ENCODE results near the gene RUFY1.

DNA sequence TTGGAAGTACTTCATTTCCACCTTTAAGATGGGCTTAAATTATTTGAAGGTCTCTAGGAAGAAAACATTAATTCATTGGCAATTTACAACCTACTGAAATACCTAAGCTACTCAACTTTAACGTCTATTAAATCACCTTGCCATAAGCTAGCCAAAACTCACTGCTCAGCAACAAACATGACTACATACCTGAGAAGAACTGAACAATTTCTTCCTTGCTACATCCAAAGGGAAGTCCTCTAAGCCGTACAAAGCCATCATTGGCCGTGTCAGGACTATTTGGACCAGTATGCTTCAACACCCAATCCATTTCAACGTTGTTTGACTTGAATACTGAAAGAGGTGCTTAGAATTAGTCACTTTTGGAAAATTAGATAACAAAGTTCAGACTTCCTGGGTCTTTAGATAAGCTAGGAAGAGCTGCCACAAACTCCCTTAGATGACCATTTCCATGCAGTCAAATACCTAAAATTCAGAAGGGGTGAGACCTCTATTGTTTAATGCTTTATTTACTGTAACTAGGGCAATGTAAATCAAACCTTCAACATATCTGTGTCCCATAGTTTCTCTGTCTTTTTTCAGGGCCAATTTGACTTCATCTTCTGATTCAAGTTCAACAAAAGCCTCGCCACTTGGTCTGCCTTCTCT is 70.5 kb downstream of the RUFY1 start:
- no peak for TF ChIP-seq RAD21 (conservative IDR thresholded peaks at IDR 0.05)
- TF ChIP-seq, protein P1, sequence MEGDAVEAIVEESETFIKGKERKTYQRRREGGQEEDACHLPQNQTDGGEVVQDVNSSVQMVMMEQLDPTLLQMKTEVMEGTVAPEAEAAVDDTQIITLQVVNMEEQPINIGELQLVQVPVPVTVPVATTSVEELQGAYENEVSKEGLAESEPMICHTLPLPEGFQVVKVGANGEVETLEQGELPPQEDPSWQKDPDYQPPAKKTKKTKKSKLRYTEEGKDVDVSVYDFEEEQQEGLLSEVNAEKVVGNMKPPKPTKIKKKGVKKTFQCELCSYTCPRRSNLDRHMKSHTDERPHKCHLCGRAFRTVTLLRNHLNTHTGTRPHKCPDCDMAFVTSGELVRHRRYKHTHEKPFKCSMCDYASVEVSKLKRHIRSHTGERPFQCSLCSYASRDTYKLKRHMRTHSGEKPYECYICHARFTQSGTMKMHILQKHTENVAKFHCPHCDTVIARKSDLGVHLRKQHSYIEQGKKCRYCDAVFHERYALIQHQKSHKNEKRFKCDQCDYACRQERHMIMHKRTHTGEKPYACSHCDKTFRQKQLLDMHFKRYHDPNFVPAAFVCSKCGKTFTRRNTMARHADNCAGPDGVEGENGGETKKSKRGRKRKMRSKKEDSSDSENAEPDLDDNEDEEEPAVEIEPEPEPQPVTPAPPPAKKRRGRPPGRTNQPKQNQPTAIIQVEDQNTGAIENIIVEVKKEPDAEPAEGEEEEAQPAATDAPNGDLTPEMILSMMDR (IDR thresholded peaks at IDR 0.05; ENCODE audit: poor library complexity, severe bottlenecking), result no peak
- TF ChIP-seq POLR2AphosphoS5 (IDR thresholded peaks at IDR 0.05), result no peak
- no peak for TF ChIP-seq EP300 (conservative IDR thresholded peaks at IDR 0.05; ENCODE audit: poor library complexity, severe bottlenecking)
- no peak for TF ChIP-seq EZH2 (IDR thresholded peaks at IDR 0.05; ENCODE audit: borderline replicate concordance, insufficient read depth, low read length, poor library complexity, severe bottlenecking)

Measured in neural cell (in vitro differentiated cells).